HepG2 (cell line): ENCODE results near the gene AHSG. TPM values are rescaled to one million over a fixed set of nuclear protein-coding genes. Genes with fewer than 3 reads are reported as not detected.

Experiments
- CREB1 ChIP-seq, 2 experiments: fragments of 450-650 bp in 1 of 2; IDR thresholded peaks; 2 replicates each; pipeline ENCODE4 v1.6.1; 2016 to 2017; ENCODE audit warnings: control low read depth in 1 of 2, mild to moderate bottlenecking in 1 of 2, missing compliant biosample characterization in 1 of 2, missing genetic modification characterization in 1 of 2
- HDAC6 ChIP-seq: fragments of 200-600 bp; sonication (generic); IDR thresholded peaks from 2 replicates; pipeline ENCODE4 v1.7.0; 2017; ENCODE audit warnings: mild to moderate bottlenecking, antibody characterized with exemption, low read length, low read depth
- IRX3 ChIP-seq: sonication (generic); formaldehyde crosslinking; IDR thresholded peaks from 2 replicates; pipeline ENCODE4 v1.8.1; 2023; ENCODE audit warnings: mild to moderate bottlenecking, low read depth, missing genetic modification reagents, borderline replicate concordance
- MAFG ChIP-seq: sonication (generic); formaldehyde crosslinking; IDR thresholded peaks from 2 replicates; pipeline ENCODE4 v1.5.1; 2020; ENCODE audit warnings: mild to moderate bottlenecking, missing genetic modification reagents
- MXD1 ChIP-seq: sonication (generic); formaldehyde crosslinking; IDR thresholded peaks from 2 replicates; pipeline ENCODE4 v1.4.0; 2020; ENCODE audit warnings: mild to moderate bottlenecking, missing genetic modification reagents
- RBAK ChIP-seq: sonication (generic); formaldehyde crosslinking; IDR thresholded peaks from 2 replicates; pipeline ENCODE4 v1.5.1; 2020; ENCODE audit warnings: mild to moderate bottlenecking, missing genetic modification reagents
- RCOR2 ChIP-seq: IDR thresholded peaks from 2 replicates; pipeline ENCODE4 v1.6.1; 2016; ENCODE audit warnings: missing biosample characterization, missing genetic modification reagents
- SIN3B ChIP-seq: fragments of 150-350 bp; IDR thresholded peaks from 2 replicates; pipeline ENCODE4 v1.6.1; 2014; ENCODE audit warnings: low read length
- SMAD9 ChIP-seq: sonication (generic); formaldehyde crosslinking; IDR thresholded peaks from 2 replicates; pipeline ENCODE4 v1.5.1; 2020; ENCODE audit warnings: mild to moderate bottlenecking, missing genetic modification reagents
- TRAFD1 ChIP-seq: sonication (generic); formaldehyde crosslinking; IDR thresholded peaks from 2 replicates; pipeline ENCODE4 v1.5.1; 2020; ENCODE audit warnings: missing genetic modification reagents, mild to moderate bottlenecking, borderline replicate concordance
- ZBTB8A ChIP-seq: sonication (generic); formaldehyde crosslinking; IDR thresholded peaks from 2 replicates; pipeline ENCODE4 v1.4.0; 2020; ENCODE audit warnings: mild to moderate bottlenecking, low read depth, missing genetic modification reagents, borderline replicate concordance
- ZFP82 ChIP-seq: sonication (generic); formaldehyde crosslinking; IDR thresholded peaks from 2 replicates; pipeline ENCODE4 v1.5.1; 2020; ENCODE audit warnings: mild to moderate bottlenecking, missing genetic modification reagents, borderline replicate concordance
- ZNF382 ChIP-seq: sonication (generic); formaldehyde crosslinking; IDR thresholded peaks from 2 replicates; pipeline ENCODE4 v1.5.0; 2020; ENCODE audit warnings: missing genetic modification reagents, mild to moderate bottlenecking, borderline replicate concordance
- ZNF407 ChIP-seq: sonication (generic); formaldehyde crosslinking; IDR thresholded peaks from one replicate; pipeline ENCODE4 v1.5.1; 2020; ENCODE audit warnings: mild to moderate bottlenecking, missing genetic modification reagents; ENCODE audit errors: not compliant biosample characterization
- ZNF558 ChIP-seq: sonication (generic); formaldehyde crosslinking; IDR thresholded peaks from 2 replicates; pipeline ENCODE4 v1.9.0; 2022; ENCODE audit warnings: mild to moderate bottlenecking, missing genetic modification reagents, borderline replicate concordance
- polyA plus RNA-seq, 8 experiments: library from polyadenylated mRNA; depleted of rRNA in 3 of 8; stranded (reverse) in 7 of 8; unstranded in 1 of 8; fragments of >200 nt; fragmentation: Illumina TruSeq in 4 of 8; extraction: Trizol in 4 of 8; gene quantifications; 2 replicates each; pipeline versions ENCODE4 v1.2.1 to v1.2.3, GENCODE V29; 2011 to 2016; ENCODE audit warnings: low read depth in 4 of 8, missing spikeins in 1 of 8, mixed read lengths in 1 of 8; ENCODE audit not compliant: insufficient read depth in 1 of 8
- total RNA-seq, 5 experiments: library from RNA; depleted of rRNA; stranded (reverse); fragments of >200 nt; fragmentation: Illumina TruSeq; extraction: Trizol; gene quantifications; 2 replicates each; pipeline ENCODE4 v1.2.3, GENCODE V29; 2016; ENCODE audit warnings: low read depth in 1 of 5
- TF ChIP-seq, protein P1 (sequence below): IDR thresholded peaks from 2 replicates; pipeline ENCODE4 v1.6.1; 2016; ENCODE audit warnings: low read depth, borderline replicate concordance

AHSG gene
- total and polyA plus RNA-seq, 2 of the 13 experiments (the other 11 are each of a cell fraction or from before 2014, with no cell fraction given) = 2,043 to 19,152 TPM

- TF ChIP-seq MXD1 = peak; percentile 60; the same call in 1 of the 2 replicates
- peak; percentile 60; the same call in 1 of the 2 replicates for TF ChIP-seq SIN3B
- TF ChIP-seq MAFG (CRISPR knock-in tag) = no peak
- TF ChIP-seq ZNF407 (CRISPR knock-in tag) = no peak
- TF ChIP-seq ZBTB8A (CRISPR knock-in tag) = no peak
- TF ChIP-seq HDAC6 = no peak
- TF ChIP-seq RBAK (CRISPR knock-in tag) = no peak
- TF ChIP-seq RCOR2 (CRISPR knock-in tag) = no peak
- TF ChIP-seq ZFP82 (CRISPR knock-in tag) = no peak
- TF ChIP-seq, protein P1, sequence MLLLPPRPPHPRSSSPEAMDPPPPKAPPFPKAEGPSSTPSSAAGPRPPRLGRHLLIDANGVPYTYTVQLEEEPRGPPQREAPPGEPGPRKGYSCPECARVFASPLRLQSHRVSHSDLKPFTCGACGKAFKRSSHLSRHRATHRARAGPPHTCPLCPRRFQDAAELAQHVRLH = peak; percentile 73; the same call in 1 of the 2 replicates
- TF ChIP-seq ZNF382 (CRISPR knock-in tag) = no peak
- no peak for TF ChIP-seq TRAFD1 (CRISPR knock-in tag)
- TF ChIP-seq SMAD9 (CRISPR knock-in tag) = no peak
- peak; percentile 45; the same call in 1 of the 2 replicates for TF ChIP-seq ZNF558 (CRISPR knock-in tag)
- TF ChIP-seq CREB1 (IDR thresholded peaks at IDR 0.05) = peak; percentile 4; the same call in 1 of the 2 replicates
- TF ChIP-seq CREB1 (CRISPR knock-in tag; IDR thresholded peaks at IDR 0.05) = 0 out of 2 replicates have a peak, but pooled peaks have one; percentile 28
- TF ChIP-seq IRX3 (CRISPR knock-in tag) = peak; percentile 93
Observed at GRCh38 chr3:186567072-186567921, 45.6 kb upstream of the AHSG start, which contains the start of gene TBCCD1 (continued).
